AG09309 (cell line): ENCODE results near the gene GRN.
"Not testable (repeated sequence)": the region's sequence is repeated elsewhere in the genome, so short reads cannot be mapped to it uniquely, and the experiment has no call there.

Experiments
- DNase-seq: peaks from one replicate; pipeline ENCODE4 v3.0.0-alpha.2; 2010; ENCODE audit warnings: low read depth
- H3K4me3 ChIP-seq: 2 replicates; pipeline ENCODE4 v1.5.1; 2011; ENCODE audit warnings: mild to moderate bottlenecking, low read depth, low read length, moderate library complexity; ENCODE audit not compliant: control insufficient read depth
- TF ChIP-seq, protein P1 (sequence below): IDR thresholded peaks from 2 replicates; pipeline ENCODE4 v1.5.1; 2011; ENCODE audit warnings: mild to moderate bottlenecking, low read depth, low read length, inconsistent platforms; ENCODE audit not compliant: insufficient read depth, control insufficient read depth; ENCODE audit errors: missing control alignments

Gene GRN

DNA sequence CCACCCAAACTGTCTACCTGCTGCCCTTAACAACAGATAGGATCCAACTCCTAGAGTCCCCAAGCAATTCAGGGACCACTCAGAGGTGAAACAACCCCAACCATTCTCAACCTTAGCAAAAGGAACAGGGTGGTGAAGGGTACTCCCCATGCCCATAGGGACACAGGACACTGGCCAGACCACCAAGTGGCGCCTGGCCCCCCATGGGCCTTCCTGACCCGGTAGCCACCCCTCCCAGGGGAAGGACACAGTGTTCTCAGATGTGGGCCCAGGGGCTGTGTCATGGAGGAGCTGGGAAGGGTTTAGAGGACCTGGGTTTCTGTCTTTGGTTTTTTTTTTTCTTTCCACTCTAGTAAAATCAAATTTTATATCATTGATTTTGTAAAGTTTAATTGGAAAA lies 10.8 kb upstream of the GRN start:
- H3K4me3 ChIP-seq: no peak overlapping the region
- TF ChIP-seq, protein P1, sequence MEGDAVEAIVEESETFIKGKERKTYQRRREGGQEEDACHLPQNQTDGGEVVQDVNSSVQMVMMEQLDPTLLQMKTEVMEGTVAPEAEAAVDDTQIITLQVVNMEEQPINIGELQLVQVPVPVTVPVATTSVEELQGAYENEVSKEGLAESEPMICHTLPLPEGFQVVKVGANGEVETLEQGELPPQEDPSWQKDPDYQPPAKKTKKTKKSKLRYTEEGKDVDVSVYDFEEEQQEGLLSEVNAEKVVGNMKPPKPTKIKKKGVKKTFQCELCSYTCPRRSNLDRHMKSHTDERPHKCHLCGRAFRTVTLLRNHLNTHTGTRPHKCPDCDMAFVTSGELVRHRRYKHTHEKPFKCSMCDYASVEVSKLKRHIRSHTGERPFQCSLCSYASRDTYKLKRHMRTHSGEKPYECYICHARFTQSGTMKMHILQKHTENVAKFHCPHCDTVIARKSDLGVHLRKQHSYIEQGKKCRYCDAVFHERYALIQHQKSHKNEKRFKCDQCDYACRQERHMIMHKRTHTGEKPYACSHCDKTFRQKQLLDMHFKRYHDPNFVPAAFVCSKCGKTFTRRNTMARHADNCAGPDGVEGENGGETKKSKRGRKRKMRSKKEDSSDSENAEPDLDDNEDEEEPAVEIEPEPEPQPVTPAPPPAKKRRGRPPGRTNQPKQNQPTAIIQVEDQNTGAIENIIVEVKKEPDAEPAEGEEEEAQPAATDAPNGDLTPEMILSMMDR: no peak
- DNase-seq: no peak

DNA sequence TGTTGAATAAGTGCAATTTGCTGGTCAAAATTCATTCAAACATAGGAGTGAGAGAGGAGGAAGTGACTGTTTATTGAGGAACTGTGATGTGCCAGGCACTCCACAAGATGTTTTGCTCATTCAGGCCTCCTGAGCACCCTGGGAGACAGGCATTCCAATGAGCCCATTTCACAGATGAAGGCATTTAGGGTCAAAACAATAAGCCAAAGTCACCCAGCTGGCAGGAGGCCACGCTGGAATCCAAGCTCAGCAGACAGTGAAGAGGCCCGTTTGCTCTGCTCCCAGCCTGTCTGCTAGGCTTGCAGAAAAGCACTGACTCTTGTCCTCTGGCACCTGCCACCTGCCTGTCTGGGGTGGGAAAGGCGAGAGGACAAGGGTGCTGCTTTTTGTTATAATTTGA lies 10.4 kb upstream of the GRN start:
- TF ChIP-seq, protein P1: no peak

DNA sequence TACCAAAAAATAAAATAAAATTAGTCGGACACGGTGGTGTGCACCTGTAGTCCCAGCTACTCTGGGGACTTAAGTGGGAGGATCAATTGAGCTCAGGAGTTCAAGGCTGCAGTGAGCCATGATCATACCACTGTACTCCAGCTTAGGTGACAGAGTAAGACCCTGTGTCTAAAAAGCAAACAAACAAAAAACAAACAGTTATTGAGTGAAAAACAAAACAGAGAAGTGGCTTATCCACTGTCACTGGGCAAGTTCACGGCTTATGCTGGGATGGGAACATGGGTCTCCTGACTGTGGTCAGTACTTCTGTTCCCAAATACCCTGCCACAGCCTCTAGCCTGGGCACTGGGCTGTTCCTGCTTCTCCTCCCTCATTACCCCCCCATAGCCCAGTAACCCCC lies 9.5 kb upstream of the GRN start:
- TF ChIP-seq, protein P1: no peak
- DNase-seq: no peak
- no peak overlapping the region for H3K4me3 ChIP-seq

More for the DNA sequence above, 10.4 kb upstream of the GRN start:
- DNase-seq: no peak
- H3K4me3 ChIP-seq: no peak overlapping the region

DNA sequence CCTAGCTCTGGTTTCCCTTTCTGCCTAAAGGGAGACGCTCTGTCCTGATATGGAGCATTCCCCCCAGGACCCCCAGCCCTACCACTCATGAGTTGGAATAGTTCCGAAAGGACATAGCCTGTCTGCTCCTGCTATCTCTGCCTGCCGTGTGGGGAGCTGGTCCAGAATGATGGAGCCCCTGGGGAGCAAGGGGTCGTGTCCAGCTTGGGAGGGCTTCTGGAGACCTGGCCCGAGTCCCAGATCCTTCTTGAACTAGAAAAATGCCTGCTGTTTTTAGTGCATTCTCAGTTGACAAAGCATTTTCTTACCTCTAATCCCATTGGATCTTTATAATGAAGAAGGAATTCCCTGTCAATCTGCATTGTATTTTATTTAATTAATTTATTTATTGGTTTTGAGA lies 9.1 kb upstream of the GRN start:
- no peak for DNase-seq
- no peak overlapping the region for H3K4me3 ChIP-seq
- TF ChIP-seq, protein P1: no peak

DNA sequence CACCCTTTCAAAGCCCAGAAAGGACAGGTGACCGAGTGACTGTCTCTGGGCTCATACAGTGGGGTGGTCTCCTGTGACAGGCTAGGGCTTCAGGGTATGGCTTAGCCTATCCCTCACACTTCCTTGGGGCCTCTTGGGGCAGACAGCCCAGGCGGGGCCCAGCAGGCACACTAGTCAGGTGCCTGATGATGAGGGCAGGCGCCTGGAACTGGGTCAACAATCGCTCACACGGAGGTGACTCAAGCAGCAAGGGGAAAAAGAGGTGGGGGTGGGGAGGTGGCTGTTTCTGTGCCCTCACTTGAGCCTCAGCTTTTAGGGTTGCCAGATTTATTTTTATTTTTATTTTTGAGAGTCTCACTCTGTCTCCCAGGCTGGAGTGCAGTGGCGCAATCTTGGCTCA lies 6.4 kb upstream of the GRN start:
- no peak for DNase-seq
- no peak overlapping the region for H3K4me3 ChIP-seq
- TF ChIP-seq, protein P1: no peak

DNA sequence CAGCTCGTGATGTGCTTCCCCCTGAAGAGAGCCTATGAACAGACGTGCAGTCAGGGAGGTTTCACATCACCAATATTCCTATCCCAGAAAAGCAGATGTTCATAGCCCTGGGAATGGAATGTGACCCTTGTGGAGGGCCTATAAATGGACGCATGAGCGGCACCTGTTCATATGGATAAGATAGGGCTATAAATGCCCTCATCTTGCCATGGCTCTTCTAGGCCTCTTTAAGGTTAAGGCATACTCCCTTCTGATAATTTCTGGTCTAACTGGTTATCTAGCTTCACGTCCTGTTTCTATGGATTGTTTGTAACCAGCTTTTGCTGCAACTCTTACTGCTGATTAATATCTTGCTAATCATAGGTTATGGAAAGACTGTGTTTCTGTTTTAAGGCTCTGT lies 4.5 kb upstream of the GRN start:
- DNase-seq, H3K4me3 ChIP-seq: not testable (repeated sequence)

DNA sequence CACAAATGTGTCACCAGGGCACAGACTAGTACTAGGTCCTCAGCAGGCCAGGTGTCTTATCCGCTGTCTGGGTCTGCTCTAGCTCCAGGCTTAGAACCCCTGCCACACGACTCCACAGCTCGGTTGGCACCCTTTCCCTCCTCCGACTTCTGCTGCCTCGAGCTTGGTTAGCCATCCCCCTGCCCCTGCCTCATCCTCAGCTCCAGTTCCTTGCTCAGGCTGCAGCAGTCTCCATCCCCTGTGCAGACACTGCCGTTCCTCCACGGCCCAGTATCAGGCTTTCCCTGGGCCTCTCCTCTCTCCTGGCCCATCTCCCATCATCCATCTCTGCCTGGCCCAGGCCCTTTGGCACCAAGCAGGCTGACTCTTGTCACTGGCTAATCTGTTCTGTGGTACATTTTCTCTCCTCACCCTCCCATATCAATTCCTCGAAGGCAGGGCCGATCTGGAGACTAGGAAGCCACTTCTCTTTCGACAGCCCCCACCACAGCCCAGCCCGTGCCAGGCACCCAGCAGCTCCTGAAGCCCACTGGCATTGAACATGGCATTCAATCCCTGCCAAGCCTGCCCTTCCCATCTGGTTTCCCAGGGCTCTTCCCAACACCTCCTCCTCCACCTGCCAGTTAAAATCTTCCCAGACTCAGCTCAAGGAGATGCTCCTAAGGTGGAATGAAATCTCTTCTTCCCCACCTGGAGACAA lies 1.4 kb upstream of the GRN start:
- no peak overlapping the region for H3K4me3 ChIP-seq
- DNase-seq: no peak
- TF ChIP-seq, protein P1: no peak
